Stimulated activated CD4-positive, alpha-beta T cell treated with anti-CD3 and anti-CD28 coated beads, TNF-alpha, amount 100 ng/mL, for 48 hours (primary cell): Measurements from ENCODE around the gene RDH14.

Experiments
- DNase-seq, 3 donors: peaks; one replicate each; pipeline ENCODE4 v3.0.0-alpha.2; 2020; ENCODE audit warnings: low read depth in 3 of 3

The RDH14 gene

DNA sequence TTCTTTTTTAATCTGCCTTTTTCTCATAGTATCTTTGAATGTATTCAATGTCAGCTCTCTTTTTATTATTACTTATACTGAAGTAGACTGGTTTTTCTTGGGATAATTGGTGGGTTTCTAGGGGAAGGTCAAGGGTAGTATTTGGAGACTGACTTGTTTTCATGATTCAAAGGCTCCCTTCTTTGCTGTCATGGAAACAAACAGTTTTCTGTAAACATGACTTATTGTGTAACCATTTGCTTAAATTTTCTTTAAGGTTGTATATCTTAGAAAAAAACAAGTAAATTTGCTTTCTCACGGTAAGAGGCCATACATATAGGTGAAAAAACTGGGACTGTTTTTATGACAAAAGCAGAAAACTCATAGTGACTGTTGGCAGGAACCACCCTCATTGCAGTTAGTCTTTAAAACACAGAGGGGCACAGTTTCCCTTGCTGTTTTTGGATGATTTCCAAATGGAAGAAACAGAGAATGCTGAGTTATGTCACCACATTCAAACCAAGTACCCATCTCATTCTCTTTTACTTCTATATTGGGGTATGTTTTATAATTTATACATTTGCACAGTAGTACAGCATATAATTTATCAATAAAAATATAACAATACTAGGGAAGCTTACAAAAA, 5.8 kb upstream of the RDH14 start:
- DNase-seq, result no peak

DNA sequence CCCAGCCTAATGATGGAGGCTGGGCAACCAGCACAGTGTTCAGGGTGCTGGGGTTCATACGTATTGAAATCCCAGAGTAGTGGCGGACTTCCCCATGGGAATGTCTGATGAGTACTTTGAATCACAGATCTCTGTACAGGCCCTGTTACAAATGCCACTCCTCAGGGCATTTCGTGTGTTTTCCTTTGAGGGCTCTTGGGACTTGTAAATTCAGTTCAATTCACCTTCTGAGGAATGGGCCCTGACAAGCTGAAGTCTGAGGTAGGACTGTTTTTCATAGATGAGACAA, 288 bp upstream of the RDH14 start:
- DNase-seq, result no peak

DNA sequence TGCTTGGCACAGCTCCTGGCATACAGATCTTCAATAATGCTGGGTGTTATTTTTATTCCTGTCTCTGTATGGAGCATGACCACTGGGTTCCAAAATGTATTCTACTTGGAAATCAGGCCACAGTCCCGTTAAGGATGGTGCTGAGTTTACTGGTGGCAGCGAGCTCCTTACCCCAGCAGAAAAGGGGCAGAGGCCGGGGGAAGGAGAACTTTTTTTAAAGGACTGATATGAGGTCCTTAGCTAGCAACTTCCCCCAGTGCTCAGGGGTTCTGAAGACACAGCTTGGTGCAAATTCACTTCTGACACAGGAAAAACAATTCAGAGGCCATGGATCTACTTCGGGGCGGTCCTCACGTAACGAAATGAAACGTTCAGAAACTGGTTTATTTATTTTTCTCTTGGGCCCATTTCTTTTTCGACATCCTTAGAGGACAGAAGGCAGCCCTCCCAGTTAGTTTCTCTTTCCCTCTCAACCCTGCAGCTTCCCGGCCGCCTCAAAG, 872 bp downstream of the RDH14 start:
- no peak for DNase-seq

DNA sequence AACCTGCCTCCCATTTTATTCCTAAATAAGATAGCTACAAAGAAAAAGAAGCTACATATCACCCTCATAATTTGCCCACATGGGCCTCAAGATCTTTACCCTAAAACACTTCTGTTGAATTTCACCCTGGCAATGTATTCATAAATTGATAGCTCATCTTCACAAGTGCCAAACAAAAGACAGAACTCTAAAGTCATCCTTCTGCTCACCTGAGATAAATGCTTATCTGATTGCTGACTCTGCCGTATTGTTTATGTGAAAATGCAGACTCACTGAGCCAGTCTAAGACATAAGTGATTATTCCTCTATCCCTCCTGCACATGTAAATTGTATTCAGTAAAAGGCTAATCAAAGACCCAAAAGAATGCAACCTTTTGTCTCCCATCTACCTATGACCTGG, 2.0 kb downstream of the RDH14 start:
- DNase-seq, result no peak

DNA sequence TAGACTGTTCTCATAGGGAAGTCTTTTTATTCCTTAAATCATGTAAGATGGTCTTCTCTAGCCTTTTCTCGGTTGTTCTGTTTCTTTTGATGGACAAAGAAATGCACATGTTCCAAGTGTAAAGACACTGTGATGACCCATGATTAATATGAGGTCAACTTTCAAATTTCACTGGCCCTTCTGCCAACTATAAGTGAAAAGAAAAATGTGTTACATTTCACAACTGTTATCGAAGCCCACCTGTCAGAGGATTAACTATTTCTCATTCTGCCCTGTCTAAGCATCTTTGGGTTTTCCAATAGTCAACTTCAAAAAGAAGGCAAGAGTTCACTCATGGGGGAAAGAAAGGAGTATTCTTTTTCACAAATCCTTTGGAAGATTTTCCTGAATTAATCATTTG, 3.3 kb downstream of the RDH14 start:
- no peak for DNase-seq

DNA sequence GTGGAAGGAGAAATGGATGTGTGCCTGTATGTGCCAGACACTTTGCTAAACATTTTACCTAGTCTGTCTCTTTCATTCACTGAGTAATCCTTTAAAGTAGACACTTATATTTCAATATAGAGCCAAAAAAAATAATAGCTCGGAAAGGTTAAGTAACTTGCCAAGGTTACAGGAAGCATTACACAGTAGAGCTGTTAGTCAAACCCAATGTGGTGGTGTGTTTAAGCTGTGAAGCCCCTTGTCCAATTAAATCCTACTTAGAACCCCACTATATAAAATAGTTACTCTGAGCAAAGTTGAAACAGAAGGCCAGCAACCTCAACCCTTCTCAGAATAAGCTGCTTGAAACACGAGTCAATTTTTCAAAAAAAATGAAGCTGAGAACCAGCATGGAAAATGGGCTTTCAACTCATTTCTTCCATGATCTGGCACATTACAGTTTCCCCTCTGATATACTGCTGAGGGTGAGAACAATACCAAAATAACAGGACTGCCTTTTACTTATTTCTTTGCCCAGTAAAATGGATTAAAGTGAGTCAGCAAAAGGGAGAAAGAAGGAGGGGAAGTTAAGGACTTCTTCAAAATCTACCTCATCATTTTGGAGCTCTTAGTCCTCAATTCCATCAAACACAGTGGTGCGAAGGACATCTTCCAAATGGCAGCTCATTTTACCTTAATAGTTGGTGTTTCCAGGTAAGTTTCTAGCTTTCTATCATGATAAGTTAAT, 7.9 kb downstream of the RDH14 start:
- no peak for DNase-seq

DNA sequence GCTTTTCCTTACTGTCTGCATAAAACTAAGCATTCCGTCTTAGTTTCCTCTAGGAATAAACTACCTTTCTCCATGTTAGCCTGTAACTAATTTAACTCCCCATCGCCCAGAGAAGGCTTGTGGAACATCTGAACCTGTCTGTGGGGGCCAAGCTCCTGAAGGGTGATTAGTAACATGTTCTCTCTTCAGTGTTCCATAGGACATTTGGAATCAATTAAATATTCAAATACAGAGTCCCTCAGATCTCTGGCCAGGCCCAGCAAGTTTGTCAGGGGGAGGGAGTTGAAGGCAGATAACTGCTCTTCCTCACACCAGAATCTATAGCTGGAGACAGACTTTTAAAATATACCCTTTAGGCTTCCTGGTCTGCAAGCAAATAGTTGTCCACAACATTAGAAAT, 8.8 kb downstream of the RDH14 start:
- DNase-seq, result no peak

DNA sequence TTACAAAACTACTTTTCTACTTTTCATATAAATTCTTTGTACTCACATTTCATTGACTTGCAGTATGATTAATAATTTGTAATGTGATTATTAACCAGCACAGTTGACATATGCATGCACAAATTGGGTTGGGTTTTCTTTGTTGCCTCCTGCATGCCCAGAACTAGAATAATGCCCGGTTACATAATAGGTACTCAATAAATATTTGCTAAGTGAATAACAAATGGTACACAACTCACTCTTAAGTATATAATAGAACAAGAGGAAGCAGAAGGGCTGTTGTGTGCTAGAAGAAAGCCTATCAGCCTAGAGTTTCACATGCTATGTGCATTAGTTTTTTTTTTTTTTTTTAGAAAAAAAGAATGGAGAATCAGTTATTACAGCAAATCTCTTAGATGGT, 9.3 kb downstream of the RDH14 start:
- no peak for DNase-seq

DNA sequence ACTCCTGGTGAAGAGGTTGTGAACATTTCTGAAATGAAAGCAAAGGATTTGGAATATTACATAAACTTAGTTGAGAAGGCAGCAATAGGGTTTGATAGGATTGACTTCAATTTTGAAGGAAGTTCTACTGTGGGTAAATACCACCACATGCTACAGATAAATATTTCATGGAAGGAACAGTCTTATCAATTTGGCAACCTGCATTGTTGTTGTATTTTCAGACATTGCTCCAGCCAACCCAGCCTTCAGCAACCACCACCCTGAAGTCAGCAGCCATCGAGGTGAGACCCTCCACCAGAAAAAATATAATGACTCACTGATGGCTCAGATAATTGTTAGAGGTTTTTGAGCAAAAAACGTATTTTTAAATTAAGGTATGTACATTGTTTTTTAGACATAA, 10.0 kb downstream of the RDH14 start:
- no peak for DNase-seq

DNA sequence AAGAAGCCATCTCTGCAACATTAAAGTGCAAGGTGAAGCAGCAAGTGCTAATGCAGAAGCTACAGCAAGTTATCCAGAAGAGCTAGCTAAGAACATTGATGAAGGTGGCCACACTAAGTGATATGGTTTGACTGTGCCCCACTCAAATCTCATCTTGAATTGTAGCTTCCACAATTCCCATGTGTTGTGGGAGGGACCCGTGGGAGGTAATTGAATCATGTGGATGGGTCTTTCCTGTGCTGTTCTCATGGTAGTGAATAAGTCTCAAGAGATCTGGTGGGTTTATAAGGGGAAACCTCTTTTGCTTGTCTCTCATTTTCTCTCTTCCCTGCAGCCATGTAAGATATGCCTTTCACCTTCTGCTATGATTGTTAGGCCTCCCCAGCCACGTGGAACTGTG, 11.4 kb downstream of the RDH14 start:
- DNase-seq, result no peak

DNA sequence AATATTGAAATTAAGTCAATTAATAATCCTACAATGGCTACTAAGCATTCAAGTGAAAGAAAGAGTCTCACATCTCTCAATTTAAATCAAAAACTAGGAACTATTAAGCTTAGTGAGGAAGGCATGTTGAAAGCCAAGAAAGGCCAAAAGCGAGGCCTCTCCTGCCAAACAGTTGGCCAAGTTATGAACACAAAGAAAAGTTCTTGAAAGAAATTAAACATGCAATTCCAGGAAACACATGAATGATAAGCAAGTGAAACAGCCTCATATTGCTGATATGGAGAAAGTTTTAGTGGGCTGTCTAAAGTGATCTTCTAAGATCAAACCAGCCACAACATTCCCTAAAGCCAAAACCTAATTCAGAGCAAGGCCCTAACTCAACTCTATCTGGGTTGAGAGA, 11.8 kb downstream of the RDH14 start:
- DNase-seq, result no peak

DNA sequence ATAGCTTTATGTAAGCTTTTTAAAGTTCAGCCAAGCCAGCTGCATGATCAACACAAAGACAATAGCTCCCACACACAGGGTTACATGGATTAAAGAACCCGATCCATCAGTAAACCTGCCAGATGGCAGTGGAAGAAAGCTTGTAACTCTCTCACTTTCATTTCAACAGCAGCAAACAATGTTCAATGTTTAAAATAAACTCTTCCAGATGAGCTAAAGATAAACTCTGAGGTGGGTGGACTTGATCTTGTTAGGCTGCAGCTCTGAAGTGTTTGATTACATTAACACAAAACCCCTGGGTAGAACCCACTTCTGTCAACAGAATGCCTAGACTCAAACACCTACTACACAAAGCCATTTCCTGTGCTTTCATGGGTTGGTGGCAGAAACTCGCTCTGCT, 13.9 kb downstream of the RDH14 start:
- DNase-seq, result no peak

DNA sequence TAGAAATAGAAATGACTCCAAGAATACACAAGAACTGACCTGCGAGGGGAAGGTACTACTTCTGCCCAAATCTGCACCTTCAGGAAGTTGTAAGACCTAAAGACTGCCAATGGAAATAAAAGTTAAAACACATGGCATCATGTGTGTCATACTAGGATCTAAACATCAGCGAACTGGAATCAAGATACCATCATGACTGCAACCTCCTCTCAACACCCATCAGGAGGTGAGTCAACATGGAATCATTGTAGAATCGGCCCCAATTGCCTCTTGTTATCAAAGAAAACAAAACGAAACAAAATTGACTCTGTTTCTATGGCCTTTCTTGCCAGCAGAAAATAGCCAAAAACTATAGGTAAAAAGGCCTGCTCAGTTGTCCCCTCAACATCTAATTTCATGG, 15.1 kb downstream of the RDH14 start:
- DNase-seq, result no peak

DNA sequence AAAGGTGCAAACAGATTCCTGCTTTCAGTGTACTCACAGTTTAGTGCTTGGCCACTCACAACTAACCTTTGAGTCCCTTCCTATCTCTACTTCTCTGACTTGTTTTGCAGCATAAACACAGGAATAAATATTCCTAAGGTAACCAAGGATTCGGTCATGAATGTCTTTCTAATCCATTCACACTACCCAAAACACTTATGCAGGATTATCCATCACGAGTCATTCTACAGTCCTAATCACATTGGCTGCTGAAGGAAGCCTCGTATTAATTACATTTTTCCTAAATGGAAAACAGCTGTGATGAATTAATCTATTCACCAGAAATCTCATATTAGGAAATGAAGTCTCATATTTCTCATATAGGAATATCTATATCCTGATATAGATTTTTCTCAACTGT, 16.3 kb downstream of the RDH14 start:
- DNase-seq, result no peak

DNA sequence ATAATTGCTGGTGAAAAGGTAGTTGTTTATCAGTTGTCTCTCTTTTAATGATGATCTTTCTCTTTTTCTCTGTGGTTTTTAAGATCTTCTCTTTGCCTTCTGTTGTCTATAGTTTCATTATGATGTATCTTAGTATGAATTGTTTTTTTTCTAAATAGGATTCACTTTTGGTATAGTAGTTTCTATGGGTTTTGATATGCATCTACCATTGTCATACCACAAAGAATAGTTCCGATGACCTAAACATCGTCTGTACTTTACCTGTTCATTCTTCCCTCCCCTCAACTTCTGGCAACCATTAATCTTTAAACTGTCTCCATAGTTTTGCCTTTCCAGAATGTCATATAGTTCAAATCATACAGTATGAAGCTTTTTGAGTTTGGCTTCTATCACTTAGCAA, 19.6 kb downstream of the RDH14 start:
- DNase-seq, result no peak

DNA sequence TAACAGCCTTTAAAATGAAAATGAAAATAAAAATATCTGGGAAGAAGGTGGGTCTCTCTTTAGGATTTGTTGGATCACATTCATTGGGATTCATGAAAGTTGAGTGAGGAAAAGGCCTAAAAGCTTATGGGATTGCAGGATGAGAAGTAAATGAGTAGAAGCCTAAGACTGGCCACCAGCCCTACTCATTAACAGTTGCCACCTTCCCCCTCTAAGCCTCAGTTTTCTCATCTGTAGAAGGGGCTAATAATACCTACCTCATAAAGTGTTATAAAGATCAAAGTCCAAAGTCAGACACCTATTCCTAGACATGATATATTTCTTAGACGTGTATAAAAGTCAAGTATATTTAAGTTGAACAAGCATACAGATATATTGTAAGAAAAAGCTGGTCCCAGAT, 23.8 kb downstream of the RDH14 start:
- DNase-seq, result no peak

DNA sequence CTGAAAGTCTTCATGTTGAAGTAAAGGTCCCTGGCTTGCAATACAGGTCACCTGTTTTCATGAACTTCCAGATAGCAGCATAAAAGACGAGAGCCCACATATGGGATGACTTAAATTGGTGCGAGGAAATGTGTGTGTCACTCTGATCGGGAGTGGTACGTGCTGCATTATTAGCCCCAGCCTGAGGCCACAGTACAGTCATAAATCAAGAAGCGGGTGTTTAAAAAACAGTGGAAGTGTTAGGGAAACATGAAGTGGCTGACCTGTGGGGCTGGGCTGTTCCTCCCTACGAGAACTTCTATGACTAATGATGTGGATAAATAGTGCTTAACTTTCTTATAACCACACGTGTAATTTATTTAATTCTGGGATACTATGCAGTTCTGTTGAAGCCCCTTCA, 24.4 kb downstream of the RDH14 start:
- DNase-seq, result no peak

DNA sequence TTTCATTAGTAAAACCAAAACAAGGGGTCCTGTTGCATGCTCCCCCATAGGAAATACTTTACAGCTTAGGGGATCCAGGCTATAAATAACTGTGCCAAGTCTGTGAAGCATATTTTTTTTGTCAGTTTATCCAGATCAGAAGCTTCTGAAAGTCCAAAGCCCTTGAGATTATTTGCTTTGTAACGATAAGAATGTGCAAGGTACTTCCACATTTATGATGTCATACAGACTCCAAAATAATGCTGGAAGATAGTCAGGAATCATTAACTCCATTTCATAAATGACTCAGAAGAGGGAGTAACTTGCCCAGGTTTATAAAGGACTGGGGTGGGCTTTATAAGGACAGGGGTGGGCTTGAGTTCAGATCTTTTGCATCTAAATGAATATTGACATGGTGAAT, 29.3 kb downstream of the RDH14 start:
- no peak for DNase-seq

DNA sequence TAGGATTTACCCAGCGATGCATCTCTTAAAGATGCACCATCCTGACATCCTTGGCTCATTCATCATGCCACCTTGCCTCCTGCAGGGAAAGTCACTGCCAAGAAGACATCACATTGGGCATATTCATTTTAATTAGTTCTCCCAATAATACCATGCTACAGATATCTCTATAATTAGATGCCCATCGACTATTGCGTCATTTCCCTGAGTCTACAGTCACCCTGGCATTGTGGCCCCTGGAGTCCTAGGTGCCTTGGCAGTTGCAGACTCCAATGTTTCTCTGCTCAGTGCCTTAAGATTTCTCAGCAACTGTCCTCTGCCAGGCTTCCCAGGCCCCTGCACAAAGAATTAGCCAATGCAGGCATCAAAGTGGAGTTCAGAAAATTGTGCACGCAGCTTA, 32.6 kb downstream of the RDH14 start:
- DNase-seq, result no peak

DNA sequence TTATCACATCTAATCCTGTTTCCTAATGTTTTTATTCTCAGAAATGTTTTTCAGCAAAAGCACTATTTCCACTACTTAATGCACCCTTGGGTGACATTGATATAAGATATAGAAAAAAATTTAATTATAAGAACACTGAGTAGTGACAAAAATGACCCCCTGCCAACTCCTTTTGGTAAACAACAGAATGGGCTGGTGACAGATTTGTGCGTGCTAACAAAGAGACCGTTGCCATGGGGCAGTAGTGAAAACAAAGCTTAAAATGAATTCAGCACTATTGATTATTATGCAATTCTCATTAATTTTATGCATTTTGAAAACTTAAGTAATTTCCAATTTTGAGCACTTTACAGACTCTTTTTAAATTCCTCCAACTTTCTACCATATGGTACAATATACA, 33.1 kb downstream of the RDH14 start:
- no peak for DNase-seq

DNA sequence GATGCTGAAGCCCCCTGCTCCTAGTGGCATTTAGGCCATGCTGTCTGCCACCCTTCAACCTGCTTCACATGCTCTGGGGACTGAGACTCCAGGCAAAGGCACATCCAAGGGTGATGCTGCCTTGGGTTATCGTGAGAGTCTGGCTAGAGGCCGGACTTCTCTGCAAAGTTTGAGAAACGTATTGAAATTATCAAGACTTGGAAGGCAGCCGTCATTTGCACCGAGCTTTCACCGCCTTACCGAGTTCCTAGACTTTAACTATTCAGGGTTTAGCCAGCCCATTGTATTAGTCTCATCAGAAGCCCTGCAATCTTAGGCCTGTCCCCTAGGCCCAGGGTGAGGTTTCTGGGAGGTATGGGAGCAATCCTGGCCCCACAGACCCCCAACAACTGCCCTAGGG, 34.0 kb downstream of the RDH14 start:
- DNase-seq, result no peak

DNA sequence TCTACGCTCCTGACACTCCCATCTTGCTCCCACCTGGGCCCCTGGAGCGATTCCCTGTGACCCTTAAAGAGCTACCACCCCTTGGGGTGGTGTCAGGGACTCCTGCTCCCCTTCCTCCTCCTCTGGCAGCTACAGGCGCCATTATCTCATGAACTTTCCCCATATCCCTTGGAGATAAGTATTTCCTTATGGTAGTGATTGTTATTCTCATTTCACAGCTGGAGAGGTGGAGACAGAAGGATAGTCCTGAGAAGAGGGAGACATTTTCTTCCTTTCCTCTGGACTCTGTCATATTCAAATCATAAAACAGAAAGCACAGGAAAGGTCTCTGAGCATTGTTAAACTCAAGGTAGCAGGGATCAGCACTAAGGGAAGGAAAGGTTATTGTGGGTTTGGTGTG, 34.6 kb downstream of the RDH14 start:
- DNase-seq, result no peak

DNA sequence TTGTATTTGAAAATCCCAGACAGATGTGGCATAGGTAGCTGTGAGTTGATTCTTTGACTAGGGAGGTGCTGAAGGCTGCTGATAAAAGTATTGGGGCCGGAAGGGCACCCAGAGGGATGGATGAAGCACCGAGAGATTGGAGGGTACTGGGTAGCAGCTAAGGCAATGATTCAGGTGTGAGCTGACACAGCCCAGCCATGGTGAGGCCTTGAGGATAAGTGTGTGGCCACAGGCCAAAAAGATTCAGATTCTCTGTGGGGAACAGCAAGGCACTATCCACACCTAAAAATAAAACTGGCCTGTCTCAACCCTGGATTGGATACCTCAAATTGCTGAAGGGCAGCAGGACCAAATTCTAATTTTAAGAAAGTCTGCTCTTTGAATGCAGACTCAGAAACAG, 35.2 kb downstream of the RDH14 start:
- no peak for DNase-seq

DNA sequence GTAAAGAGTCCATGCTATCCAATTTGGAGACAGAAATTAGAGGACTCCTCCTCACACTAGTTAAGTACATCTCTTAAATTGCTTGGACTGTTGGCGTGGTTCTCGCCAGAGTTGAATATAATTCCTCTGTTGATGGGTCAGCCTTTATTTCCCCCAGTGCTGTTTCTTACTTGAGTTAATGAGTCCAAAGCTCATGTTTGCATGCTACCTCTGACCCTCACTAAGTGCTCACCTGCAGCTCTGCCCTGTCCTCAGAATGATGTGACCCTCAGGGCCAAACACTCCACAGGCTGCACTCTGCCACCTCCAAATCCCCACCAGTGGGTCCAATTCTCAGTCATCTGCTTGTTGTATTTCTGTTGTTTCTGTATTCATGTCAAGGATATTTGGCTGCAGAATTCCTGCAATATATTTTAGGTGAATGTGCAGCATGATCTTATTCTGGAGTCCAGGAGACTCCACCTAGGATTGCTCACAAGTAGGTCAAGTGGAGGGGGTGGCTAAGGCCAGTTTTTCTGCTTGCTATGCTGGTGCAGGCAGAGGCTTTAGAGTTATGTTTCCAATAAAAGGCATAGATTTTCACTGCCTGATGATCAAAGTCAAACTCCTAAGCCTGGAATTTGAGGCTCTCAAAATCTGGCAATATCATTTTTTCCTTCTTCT, 37.8 kb downstream of the RDH14 start:
- DNase-seq, result no peak
